ENCODE measurements around the gene FBN1.

Gene FBN1

DNA sequence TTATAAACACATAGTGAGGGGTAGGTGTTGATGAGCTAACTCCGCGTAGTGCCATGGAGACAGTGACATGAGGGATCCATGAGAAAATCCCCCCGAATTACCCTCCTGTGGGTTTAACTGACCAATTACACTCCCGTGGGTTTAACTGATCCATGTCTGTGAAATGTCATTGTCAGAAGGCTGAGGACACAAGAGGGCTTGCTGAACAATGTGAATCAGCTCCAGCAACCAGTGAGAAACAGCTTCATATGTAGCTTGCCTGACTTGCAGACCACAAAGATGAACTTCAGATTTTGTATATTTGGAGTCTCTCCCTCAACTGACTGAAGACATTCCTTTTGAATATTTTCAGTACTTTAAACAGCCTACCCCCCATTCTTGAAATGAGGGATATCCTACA is 144.9 kb downstream of the FBN1 start:
- H3K4me3 Mint-ChIP-seq: no peak overlapping the region
- H3K36me3 Mint-ChIP-seq (ENCODE audit: insufficient read depth): no peaks in the 10 kb centered on the region
- H3K27ac Mint-ChIP-seq (ENCODE audit: low read depth): no peak overlapping the region
- no peak for DNase-seq (ENCODE audit: low spot score in 2 of 2)
- H3K4me1 Mint-ChIP-seq: no peaks in the 10 kb centered on the region
- no peak for ATAC-seq (replicated peaks; ENCODE audit: extremely low read depth, poor library complexity, severe bottlenecking)
- no peaks in the 10 kb centered on the region for H3K9me3 Mint-ChIP-seq
- no peaks in the 10 kb centered on the region for H3K27me3 Mint-ChIP-seq

GRCh38 chr15:48499978-48500377 is 145.5 kb downstream of the FBN1 start:
- no peak for DNase-seq (ENCODE audit: low spot score in 2 of 2)
- Mint-ChIP-seq H3K4me1 (no peaks in the 10 kb centered on the region), H3K9me3 (no peaks in the 10 kb centered on the region), H3K36me3 (ENCODE audit: insufficient read depth) (no peaks in the 10 kb centered on the region), H3K27me3 (no peaks in the 10 kb centered on the region), H3K4me3 (no peak overlapping the region), H3K27ac (ENCODE audit: low read depth) (no peak overlapping the region)
- no peak for ATAC-seq (replicated peaks; ENCODE audit: extremely low read depth, poor library complexity, severe bottlenecking)

DNA sequence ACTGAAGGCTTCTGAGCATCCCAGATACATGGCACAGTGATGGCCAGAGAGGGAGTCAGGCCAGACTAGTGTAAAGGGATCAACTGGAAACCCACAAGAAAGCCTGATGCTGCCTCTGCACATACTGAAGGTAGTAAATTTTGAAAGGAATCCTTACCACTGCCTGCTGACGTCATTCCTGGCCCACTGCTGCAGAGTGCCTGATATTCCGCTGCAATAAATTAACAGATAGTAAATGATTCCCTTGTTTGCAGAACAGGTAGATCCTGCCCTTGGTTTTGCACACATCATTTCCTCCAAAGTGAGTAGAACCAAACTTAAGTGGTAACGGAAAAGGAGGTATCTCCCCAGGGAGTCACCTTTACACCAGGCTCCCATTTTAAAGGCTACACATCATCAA is 146.7 kb downstream of the FBN1 start:
- Mint-ChIP-seq H3K9me3 (no peaks in the 10 kb centered on the region), H3K4me1 (no peaks in the 10 kb centered on the region), H3K36me3 (ENCODE audit: insufficient read depth) (no peaks in the 10 kb centered on the region), H3K27ac (ENCODE audit: low read depth) (no peak overlapping the region), H3K27me3 (no peaks in the 10 kb centered on the region), H3K4me3 (no peak overlapping the region)
- DNase-seq (ENCODE audit: low spot score in 2 of 2) (no peak), ATAC-seq (replicated peaks; ENCODE audit: extremely low read depth, poor library complexity, severe bottlenecking) (no peak)

DNA sequence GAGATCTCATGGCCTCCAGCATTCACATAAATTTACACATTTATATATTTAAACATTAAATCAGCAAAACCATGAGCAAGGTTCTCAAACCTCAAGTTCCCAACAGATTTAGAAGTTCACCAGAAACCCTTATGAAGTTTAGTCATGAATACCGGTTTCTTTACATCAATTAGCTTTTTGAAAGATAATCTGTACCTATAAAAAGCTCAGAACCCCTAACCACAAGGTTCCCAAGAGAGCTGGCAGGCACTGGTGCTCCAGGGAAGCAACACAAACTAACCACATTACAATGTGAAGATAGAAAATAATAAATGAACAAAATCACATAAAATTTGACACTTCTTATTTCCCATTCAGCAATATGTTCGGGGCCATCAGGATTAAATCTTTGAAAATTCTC is 150.9 kb downstream of the FBN1 start:
- Mint-ChIP-seq H3K27ac (ENCODE audit: low read depth) (no peak overlapping the region), H3K36me3 (ENCODE audit: insufficient read depth) (no peaks in the 10 kb centered on the region), H3K4me1 (no peaks in the 10 kb centered on the region), H3K9me3 (no peaks in the 10 kb centered on the region), H3K27me3 (no peaks in the 10 kb centered on the region), H3K4me3 (no peak overlapping the region)
- ATAC-seq (replicated peaks; ENCODE audit: extremely low read depth, poor library complexity, severe bottlenecking): no peak
- no peak for DNase-seq (ENCODE audit: low spot score in 2 of 2)

- H3K36me3 Mint-ChIP-seq (ENCODE audit: insufficient read depth): no peaks in the 10 kb centered on the region
- no peaks in the 10 kb centered on the region for H3K27me3 Mint-ChIP-seq
- no peaks in the 10 kb centered on the region for H3K9me3 Mint-ChIP-seq
- DNase-seq (ENCODE audit: low spot score in 2 of 2) (no peak), ATAC-seq (replicated peaks; ENCODE audit: extremely low read depth, poor library complexity, severe bottlenecking) (no peak)
- no peak overlapping the region for H3K4me3 Mint-ChIP-seq
- H3K4me1 Mint-ChIP-seq: no peaks in the 10 kb centered on the region
- no peak overlapping the region for H3K27ac Mint-ChIP-seq (ENCODE audit: low read depth)
These were observed 151.7 kb downstream of the FBN1 start for GRCh38 chr15:48493763-48494225.

DNA sequence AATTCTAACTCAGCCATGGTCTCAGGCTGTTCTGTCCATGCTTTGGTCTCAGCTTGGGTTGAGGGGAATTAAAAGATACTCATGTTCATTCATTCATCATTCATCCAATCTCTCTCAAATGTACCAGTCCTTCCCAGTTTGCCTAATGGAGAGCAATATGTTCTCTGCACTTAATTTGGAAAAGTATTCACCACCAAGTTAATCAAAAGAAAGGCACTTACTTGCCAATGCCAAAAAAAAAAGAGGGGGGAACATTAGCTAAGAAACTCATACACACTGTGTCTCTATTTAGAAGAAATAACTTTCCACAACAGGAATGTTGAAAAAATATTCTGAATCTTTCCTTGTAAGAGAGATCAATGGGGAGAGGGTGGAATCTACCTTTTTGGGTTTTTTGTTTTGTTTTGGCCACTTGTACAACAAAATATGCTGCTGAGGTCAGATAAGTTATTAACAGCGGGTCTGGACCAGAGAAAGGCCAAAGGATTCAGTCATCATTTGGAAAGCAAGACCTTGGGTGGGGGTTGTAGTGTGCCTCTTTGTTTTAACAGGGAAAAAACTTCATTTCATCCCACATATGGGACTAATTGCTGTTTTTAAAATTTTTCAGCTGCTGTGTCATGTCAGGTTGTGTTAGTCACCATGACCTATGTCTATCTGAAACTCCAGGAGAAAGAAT is 152.3 kb downstream of the FBN1 start:
- no peak overlapping the region for H3K27ac Mint-ChIP-seq (ENCODE audit: low read depth)
- no peaks in the 10 kb centered on the region for H3K27me3 Mint-ChIP-seq
- ATAC-seq (replicated peaks; ENCODE audit: extremely low read depth, poor library complexity, severe bottlenecking): no peak
- H3K4me3 Mint-ChIP-seq: no peak overlapping the region
- DNase-seq (ENCODE audit: low spot score in 2 of 2): no peak
- no peaks in the 10 kb centered on the region for H3K36me3 Mint-ChIP-seq (ENCODE audit: insufficient read depth)
- H3K9me3 Mint-ChIP-seq: no peaks in the 10 kb centered on the region
- H3K4me1 Mint-ChIP-seq: no peaks in the 10 kb centered on the region

DNA sequence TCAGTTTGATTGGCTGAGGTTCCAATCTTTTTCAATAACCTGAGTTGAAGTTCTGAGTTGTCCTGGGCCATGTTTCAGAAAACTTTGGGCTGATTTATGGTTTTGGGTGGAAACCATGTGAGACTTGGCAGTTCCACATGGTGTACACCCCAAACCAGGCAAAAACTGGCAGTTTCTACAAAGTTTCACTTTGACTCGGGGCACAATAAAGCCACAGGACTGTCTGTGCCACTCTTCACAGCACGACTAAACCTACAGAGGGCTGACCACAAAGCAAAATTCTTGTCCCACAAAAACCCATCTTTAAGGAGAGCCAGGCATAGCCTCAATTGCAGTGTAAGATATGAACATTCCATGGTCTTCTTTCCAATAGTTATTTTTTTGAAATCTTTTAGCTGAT is 159.3 kb downstream of the FBN1 start:
- ATAC-seq (replicated peaks; ENCODE audit: extremely low read depth, poor library complexity, severe bottlenecking): no peak
- Mint-ChIP-seq H3K4me3 (no peak overlapping the region), H3K36me3 (ENCODE audit: insufficient read depth) (no peaks in the 10 kb centered on the region), H3K4me1 (no peaks in the 10 kb centered on the region), H3K9me3 (no peaks in the 10 kb centered on the region), H3K27me3 (no peaks in the 10 kb centered on the region), H3K27ac (ENCODE audit: low read depth) (no peak overlapping the region)
- no peak for DNase-seq (ENCODE audit: low spot score in 2 of 2)

- H3K27ac Mint-ChIP-seq (ENCODE audit: low read depth): no peak overlapping the region
- H3K4me3 Mint-ChIP-seq: no peak overlapping the region
- H3K27me3 Mint-ChIP-seq: peaks cover 8% of the 10 kb centered on the region
- no peaks in the 10 kb centered on the region for H3K4me1 Mint-ChIP-seq
- no peak for ATAC-seq (replicated peaks; ENCODE audit: extremely low read depth, poor library complexity, severe bottlenecking)
- DNase-seq (ENCODE audit: low spot score in 2 of 2): no peak
- no peaks in the 10 kb centered on the region for H3K36me3 Mint-ChIP-seq (ENCODE audit: insufficient read depth)
- no peaks in the 10 kb centered on the region for H3K9me3 Mint-ChIP-seq
These were observed 163.7 kb downstream of the FBN1 start for GRCh38 chr15:48481802-48482201.

DNA sequence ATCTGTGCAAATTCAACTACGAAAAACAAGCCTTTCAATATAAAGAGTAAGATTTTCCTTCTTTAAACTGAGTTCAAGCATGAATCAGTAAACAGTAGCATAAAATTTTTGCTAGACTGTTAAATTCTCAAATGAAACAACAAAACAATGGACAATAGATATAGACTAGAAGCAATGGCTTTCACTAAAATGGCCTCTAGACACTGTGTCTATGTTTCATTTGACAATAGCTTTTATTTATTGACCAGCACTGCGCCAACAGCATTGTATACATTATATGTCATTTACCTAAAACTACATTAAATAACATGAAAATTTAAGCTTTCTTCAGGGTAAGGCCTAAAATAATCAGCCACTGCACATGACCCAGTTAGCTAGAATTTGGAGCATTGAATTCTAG is 165.8 kb downstream of the FBN1 start:
- DNase-seq (ENCODE audit: low spot score in 2 of 2) (no peak), ATAC-seq (replicated peaks; ENCODE audit: extremely low read depth, poor library complexity, severe bottlenecking) (no peak)
- Mint-ChIP-seq H3K27me3 (peaks cover 8% of the 10 kb centered on the region), H3K9me3 (no peaks in the 10 kb centered on the region), H3K36me3 (ENCODE audit: insufficient read depth) (no peaks in the 10 kb centered on the region), H3K4me1 (no peaks in the 10 kb centered on the region), H3K4me3 (no peak overlapping the region), H3K27ac (ENCODE audit: low read depth) (no peak overlapping the region)

DNA sequence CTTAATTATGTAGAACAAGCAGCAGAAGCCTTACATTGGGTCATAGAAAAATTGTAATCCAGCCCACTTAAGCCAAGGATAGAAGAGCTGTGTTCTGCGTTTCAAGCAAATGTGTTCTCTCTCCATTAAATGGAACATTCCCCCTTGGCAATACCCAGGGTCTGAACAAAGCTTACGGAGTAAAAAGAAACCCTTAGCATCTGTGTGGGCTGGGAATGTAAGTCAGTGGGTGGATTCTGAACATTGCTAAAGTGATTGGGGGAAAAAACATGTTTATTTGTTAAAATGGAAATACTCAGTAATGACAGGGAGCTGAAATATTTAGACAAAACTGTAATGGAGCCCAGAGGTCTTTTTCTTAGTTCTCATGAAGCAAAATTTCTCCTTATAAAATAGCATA is 166.9 kb downstream of the FBN1 start:
- H3K4me3 Mint-ChIP-seq: no peak overlapping the region
- ATAC-seq (replicated peaks; ENCODE audit: extremely low read depth, poor library complexity, severe bottlenecking) (no peak), DNase-seq (ENCODE audit: low spot score in 2 of 2) (no peak)
- no peaks in the 10 kb centered on the region for H3K4me1 Mint-ChIP-seq
- peaks cover 8% of the 10 kb centered on the region for H3K27me3 Mint-ChIP-seq
- H3K9me3 Mint-ChIP-seq: no peaks in the 10 kb centered on the region
- H3K36me3 Mint-ChIP-seq (ENCODE audit: insufficient read depth): no peaks in the 10 kb centered on the region
- H3K27ac Mint-ChIP-seq (ENCODE audit: low read depth): no peak overlapping the region

- Mint-ChIP-seq H3K4me1 (no peaks in the 10 kb centered on the region), H3K9me3 (no peaks in the 10 kb centered on the region), H3K27me3 (peaks cover 8% of the 10 kb centered on the region), H3K27ac (ENCODE audit: low read depth) (no peak overlapping the region), H3K36me3 (ENCODE audit: insufficient read depth) (no peaks in the 10 kb centered on the region), H3K4me3 (no peak overlapping the region)
- DNase-seq (ENCODE audit: low spot score in 2 of 2) (no peak), ATAC-seq (replicated peaks; ENCODE audit: extremely low read depth, poor library complexity, severe bottlenecking) (no peak)
These were observed 167.6 kb downstream of the FBN1 start for GRCh38 chr15:48477795-48478360.

- Mint-ChIP-seq H3K27ac (ENCODE audit: low read depth) (no peak overlapping the region), H3K9me3 (no peaks in the 10 kb centered on the region), H3K4me3 (no peak overlapping the region), H3K4me1 (no peaks in the 10 kb centered on the region), H3K36me3 (ENCODE audit: insufficient read depth) (no peaks in the 10 kb centered on the region), H3K27me3 (peaks cover 8% of the 10 kb centered on the region)
- ATAC-seq (replicated peaks; ENCODE audit: extremely low read depth, poor library complexity, severe bottlenecking) (no peak), DNase-seq (ENCODE audit: low spot score in 2 of 2) (no peak)
These were observed 169.7 kb downstream of the FBN1 start for GRCh38 chr15:48475600-48476395.

DNA sequence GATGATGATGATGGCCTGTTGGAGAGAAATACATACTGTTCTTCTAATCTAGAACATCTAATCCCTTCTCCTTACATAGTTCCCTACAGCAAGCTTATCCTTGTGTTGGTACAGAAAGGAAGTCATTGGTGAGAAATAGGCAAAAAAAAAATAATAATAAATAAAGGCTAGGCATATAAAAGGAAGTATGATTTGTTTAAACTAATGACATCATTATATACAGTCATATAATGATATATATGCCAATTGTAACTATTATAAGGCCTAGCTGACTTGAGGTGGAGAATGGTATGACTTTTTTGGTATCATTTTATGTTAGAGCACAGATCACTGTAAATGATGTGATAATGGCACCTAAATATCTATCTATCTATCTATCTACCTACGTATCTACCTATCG is 171.8 kb downstream of the FBN1 start:
- H3K4me3 Mint-ChIP-seq: no peak overlapping the region
- peaks cover 8% of the 10 kb centered on the region for H3K27me3 Mint-ChIP-seq
- no peak overlapping the region for H3K27ac Mint-ChIP-seq (ENCODE audit: low read depth)
- ATAC-seq (replicated peaks; ENCODE audit: extremely low read depth, poor library complexity, severe bottlenecking) (no peak), DNase-seq (ENCODE audit: low spot score in 2 of 2) (no peak)
- H3K36me3 Mint-ChIP-seq (ENCODE audit: insufficient read depth): no peaks in the 10 kb centered on the region
- no peaks in the 10 kb centered on the region for H3K4me1 Mint-ChIP-seq
- H3K9me3 Mint-ChIP-seq: no peaks in the 10 kb centered on the region
